Measurements from ENCODE around the gene CHKB.
"Not testable (repeated sequence)": the region's sequence is repeated elsewhere in the genome, so short reads cannot be mapped to it uniquely, and the experiment has no call there.

The CHKB gene

GRCh38 chr22:50611341-50612060 lies 28.9 kb upstream of the CHKB start:
- DNase-seq (ENCODE audit: low read depth): no peak
- TF ChIP-seq CTCF (IDR thresholded peaks at IDR 0.05; ENCODE audit: control insufficient read depth, insufficient read depth, low read depth, low read length, missing control alignments): no peak

GRCh38 chr22:50610581-50610980 lies 27.9 kb upstream of the CHKB start:
- no peak for TF ChIP-seq CTCF (IDR thresholded peaks at IDR 0.05; ENCODE audit: control insufficient read depth, insufficient read depth, low read depth, low read length, missing control alignments)
- no peak overlapping the region for H3K4me3 ChIP-seq (ENCODE audit: control insufficient read depth, low read depth, low read length)
- no peak for DNase-seq (ENCODE audit: low read depth)

More at GRCh38 chr22:50611341-50612060, 28.9 kb upstream of the CHKB start:
- no peak overlapping the region for H3K4me3 ChIP-seq (ENCODE audit: control insufficient read depth, low read depth, low read length)

GRCh38 chr22:50610041-50610451 lies 27.4 kb upstream of the CHKB start:
- no peak overlapping the region for H3K4me3 ChIP-seq (ENCODE audit: control insufficient read depth, low read depth, low read length)
- TF ChIP-seq CTCF (IDR thresholded peaks at IDR 0.05; ENCODE audit: control insufficient read depth, insufficient read depth, low read depth, low read length, missing control alignments): no peak
- DNase-seq (ENCODE audit: low read depth): no peak

- no peak for DNase-seq (ENCODE audit: low read depth)
- H3K4me3 ChIP-seq (ENCODE audit: control insufficient read depth, low read depth, low read length): no peak overlapping the region
- no peak for TF ChIP-seq CTCF (IDR thresholded peaks at IDR 0.05; ENCODE audit: control insufficient read depth, insufficient read depth, low read depth, low read length, missing control alignments)
These were observed 26.9 kb upstream of the CHKB start for GRCh38 chr22:50609599-50609998.

GRCh38 chr22:50608996-50609395 lies 26.3 kb upstream of the CHKB start:
- no peak overlapping the region for H3K4me3 ChIP-seq (ENCODE audit: control insufficient read depth, low read depth, low read length)
- DNase-seq (ENCODE audit: low read depth): no peak
- no peak for TF ChIP-seq CTCF (IDR thresholded peaks at IDR 0.05; ENCODE audit: control insufficient read depth, insufficient read depth, low read depth, low read length, missing control alignments)

- not testable (repeated sequence) for DNase-seq (ENCODE audit: low read depth); H3K4me3 ChIP-seq (ENCODE audit: control insufficient read depth, low read depth, low read length)
These were observed 25.6 kb upstream of the CHKB start for GRCh38 chr22:50608058-50608840.

GRCh38 chr22:50607659-50608020 lies 25.0 kb upstream of the CHKB start:
- no peak overlapping the region for H3K4me3 ChIP-seq (ENCODE audit: control insufficient read depth, low read depth, low read length)
- TF ChIP-seq CTCF (IDR thresholded peaks at IDR 0.05; ENCODE audit: control insufficient read depth, insufficient read depth, low read depth, low read length, missing control alignments): no peak
- DNase-seq (ENCODE audit: low read depth): no peak

Data from AG09309 (cell line).